Ishikawa (cell line): ENCODE measurements around the gene SDK1.

Experiments
- CEBPB ChIP-seq: IDR thresholded peaks from 2 replicates; pipeline ENCODE4 v1.6.1; 2012
- EP300 ChIP-seq: IDR thresholded peaks from 2 replicates; pipeline ENCODE4 v1.6.1; 2012; ENCODE audit warnings: borderline replicate concordance
- TAF1 ChIP-seq: IDR thresholded peaks from 2 replicates; pipeline ENCODE4 v1.6.1; 2012; ENCODE audit warnings: low read depth, mild to moderate bottlenecking
- TEAD4 ChIP-seq: IDR thresholded peaks from 2 replicates; pipeline ENCODE4 v1.6.1; 2012
- YY1 ChIP-seq: IDR thresholded peaks from 2 replicates; pipeline ENCODE4 v1.6.1; 2012; ENCODE audit warnings: low read depth
- TF ChIP-seq, protein P1 (sequence below): IDR thresholded peaks from 2 replicates; pipeline ENCODE4 v1.6.1; 2012; ENCODE audit warnings: low read depth, mild to moderate bottlenecking

DNA sequence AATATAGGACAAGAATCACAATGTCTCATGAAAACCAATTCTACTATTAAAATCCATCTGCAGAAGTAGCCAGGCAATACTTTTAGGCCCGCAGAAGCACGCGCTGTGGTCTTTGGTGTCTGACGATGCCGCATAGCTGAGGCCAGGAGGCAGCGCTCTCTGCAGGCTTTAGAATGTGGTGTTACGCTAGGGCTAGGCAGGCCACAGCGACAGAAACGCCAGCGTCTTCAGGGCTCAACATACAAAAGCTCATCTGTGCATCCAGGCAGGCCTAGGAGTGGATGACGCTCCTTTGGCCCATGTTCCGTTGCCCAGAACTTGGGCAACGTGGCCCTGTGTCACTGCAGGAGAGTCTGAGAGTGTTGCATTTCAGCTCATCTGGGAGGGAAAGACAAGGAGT lies 779.9 kb downstream of the SDK1 start:
- TF ChIP-seq TAF1 (no peak), YY1 (no peak), EP300 (no peak), TEAD4 (no peak), CEBPB (no peak)
- TF ChIP-seq, protein P1, sequence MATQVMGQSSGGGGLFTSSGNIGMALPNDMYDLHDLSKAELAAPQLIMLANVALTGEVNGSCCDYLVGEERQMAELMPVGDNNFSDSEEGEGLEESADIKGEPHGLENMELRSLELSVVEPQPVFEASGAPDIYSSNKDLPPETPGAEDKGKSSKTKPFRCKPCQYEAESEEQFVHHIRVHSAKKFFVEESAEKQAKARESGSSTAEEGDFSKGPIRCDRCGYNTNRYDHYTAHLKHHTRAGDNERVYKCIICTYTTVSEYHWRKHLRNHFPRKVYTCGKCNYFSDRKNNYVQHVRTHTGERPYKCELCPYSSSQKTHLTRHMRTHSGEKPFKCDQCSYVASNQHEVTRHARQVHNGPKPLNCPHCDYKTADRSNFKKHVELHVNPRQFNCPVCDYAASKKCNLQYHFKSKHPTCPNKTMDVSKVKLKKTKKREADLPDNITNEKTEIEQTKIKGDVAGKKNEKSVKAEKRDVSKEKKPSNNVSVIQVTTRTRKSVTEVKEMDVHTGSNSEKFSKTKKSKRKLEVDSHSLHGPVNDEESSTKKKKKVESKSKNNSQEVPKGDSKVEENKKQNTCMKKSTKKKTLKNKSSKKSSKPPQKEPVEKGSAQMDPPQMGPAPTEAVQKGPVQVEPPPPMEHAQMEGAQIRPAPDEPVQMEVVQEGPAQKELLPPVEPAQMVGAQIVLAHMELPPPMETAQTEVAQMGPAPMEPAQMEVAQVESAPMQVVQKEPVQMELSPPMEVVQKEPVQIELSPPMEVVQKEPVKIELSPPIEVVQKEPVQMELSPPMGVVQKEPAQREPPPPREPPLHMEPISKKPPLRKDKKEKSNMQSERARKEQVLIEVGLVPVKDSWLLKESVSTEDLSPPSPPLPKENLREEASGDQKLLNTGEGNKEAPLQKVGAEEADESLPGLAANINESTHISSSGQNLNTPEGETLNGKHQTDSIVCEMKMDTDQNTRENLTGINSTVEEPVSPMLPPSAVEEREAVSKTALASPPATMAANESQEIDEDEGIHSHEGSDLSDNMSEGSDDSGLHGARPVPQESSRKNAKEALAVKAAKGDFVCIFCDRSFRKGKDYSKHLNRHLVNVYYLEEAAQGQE: no peak
